GM21786 (cell line): ENCODE data around the gene PAFAH1B2.
"Not testable (repeated sequence)": the region's sequence is repeated elsewhere in the genome, so short reads cannot be mapped to it uniquely, and the experiment has no call there.

Source experiments
- ATAC-seq: cut with Tn5 transposase; IDR thresholded peaks from one replicate; pipeline ENCODE4 v1.9.1; 2021; ENCODE audit not compliant: unreplicated experiment

PAFAH1B2 gene

DNA sequence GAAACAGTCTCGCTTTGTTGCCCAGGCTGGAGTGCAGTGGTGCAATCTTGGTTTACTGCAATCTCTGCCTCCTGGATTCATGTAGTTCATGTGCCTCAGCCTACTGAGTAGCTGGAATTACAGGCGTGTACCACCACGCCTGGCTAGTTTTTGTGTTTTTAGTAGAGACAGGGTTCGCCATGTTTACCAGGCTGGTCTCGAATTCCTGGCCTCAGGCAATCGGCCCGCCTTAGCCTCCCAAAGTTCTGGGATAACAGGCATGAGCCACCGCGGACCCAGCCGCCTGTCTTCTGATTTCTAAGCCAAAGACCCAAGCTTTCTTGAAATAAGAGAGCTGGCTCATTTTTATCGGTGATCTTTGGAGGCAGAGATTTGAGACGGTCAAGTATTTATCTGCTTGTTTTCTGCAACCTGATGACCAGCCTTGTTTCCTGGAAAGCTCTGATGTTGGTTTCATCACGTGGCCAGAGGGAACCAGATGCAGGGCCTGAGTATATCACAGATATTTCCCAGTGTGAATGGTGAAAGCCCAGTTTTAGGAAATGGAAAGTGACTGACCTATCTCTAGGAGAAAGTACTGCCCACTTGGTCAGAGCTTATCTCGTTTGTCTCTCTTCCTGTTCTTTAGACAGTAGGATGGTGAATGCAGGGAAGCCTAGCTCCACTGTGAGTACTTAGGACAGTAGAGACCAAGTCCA, 28.8 kb downstream of the PAFAH1B2 start:
- no peak for ATAC-seq

DNA sequence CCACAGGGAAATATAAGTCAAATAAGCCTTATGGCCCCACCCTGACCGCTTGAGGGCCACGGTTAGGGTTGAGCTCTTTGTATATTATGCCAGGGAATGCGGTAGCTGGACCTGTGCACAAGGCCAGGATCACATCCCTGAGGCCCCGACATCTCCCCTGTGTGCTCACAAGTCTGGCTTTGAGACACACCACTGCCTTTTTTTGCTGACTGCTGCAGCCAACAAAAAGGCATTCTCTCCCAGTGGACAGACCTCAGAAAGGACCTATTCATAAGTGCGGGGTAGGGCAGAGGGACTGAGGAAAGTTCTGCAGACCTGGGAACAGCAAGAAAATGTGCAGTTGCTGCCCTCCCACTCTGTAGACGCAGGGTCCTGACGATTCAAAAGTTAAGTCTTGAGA, 31.0 kb downstream of the PAFAH1B2 start:
- ATAC-seq, result no peak

DNA sequence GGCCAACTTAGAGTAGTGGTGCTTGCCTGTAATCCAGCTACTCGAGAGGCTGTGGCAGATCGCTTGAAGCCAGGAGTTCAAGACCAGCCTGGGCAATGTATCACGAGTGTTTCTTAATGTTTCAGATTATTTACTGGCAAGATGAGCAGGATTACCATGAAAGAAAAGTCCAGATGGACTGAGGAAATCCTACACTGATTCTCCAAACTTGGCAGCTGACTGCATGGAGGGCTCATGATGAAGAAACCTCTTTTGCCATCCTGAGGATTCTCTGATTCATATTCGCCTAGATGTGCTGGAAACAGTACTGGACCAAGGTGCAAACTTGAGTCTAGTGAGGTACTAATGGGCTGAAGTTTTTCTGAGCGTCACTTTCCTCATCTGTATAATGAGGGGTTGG, 31.7 kb downstream of the PAFAH1B2 start:
- no peak for ATAC-seq

DNA sequence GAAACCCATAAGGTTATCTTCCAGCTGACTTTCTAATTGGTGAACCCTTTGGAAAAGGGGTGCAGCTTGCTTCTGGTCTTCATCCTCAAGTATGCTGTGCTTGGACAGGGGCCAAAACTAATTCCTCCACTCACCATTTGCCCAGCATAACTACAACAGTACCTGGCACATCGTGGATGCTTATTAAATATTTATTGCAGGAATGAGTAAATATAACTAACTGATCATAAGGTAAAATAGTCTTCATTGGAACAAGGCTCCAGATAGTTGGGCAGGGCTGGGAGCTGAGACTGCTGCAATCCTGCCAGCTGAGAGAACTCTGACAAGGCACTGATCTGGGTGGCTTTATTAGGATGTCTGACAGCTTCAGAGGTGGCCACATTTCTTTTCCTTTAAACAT, 32.1 kb downstream of the PAFAH1B2 start:
- ATAC-seq, result no peak

DNA sequence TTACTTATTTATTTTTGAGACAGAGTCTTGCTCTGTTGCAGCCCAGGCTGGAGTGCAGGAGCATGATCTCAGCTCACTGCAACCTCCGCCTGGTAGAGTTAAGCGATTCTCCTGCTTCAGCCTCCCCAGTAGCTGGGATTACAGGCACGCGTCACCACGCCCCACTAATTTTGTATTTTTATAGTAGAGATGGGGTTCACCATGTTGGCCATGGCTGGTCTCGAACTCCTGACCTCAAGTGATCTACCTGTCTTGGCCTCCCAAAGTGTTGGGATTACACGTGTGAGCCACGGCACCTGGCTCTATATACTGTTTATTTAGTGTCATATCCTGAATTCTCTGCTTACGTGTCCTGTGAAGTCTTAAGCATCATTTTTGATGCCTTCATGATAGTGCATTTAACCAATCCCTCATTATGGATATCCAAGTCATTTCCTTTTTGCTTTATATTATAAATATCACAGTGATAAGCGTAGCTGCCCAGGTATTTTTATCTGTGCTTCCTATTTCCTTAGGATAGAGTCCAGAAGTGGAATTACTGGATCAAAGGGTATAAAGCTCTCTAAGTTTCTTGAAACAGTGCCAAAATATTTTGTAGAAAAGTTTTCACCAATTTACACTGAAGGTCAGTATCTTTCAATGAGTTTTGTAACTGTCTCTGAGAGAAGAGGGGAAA, 33.6 kb downstream of the PAFAH1B2 start:
- no peak for ATAC-seq

DNA sequence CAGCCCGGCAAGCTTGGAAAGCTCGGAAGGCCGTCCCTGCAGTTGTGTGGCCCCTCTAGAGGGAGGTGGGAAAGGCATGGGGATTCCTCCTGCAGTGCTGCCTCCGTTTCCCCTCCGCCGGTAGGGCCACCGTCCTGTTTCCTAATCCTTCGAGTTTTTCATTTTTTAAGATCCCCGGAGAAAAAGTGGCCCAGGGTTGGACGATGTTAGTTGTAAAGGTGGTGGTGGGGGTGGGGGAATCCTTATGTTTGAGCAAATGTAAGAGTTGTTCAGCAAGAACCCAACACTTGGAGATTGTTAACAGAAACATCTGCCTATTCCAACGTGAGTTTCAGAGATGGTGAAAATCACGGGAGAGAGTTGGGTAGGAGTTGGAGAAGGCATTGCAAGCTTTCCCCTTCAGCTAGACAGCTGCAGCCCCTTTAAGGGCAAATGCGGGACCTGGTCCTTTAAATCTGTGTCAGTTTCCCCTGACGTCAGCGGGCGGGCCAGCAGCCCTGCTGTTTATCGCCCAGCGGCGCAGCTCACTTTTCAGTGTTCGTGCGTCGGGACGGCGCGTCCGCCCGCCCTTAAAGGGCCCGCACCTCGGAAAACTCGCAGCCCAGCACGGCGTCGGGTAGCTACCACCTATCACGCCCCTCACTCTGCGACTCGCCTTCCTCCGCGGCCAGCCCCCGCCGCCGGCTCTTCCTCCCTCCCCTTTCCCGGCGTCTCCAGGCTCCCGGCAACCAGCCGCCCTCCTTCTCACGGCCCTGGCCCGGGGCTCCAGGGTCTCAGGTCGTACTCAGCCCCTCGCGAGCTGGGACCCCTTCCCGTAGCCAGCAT, 34.3 kb downstream of the PAFAH1B2 start, which contains the start of gene SIDT2:
SIDT2 (plus strand) TSS at position 534 of the 825 bp plus-strand sequence. CDS start 521 bp downstream, outside the sequence.
- peak; percentile 90 for ATAC-seq

DNA sequence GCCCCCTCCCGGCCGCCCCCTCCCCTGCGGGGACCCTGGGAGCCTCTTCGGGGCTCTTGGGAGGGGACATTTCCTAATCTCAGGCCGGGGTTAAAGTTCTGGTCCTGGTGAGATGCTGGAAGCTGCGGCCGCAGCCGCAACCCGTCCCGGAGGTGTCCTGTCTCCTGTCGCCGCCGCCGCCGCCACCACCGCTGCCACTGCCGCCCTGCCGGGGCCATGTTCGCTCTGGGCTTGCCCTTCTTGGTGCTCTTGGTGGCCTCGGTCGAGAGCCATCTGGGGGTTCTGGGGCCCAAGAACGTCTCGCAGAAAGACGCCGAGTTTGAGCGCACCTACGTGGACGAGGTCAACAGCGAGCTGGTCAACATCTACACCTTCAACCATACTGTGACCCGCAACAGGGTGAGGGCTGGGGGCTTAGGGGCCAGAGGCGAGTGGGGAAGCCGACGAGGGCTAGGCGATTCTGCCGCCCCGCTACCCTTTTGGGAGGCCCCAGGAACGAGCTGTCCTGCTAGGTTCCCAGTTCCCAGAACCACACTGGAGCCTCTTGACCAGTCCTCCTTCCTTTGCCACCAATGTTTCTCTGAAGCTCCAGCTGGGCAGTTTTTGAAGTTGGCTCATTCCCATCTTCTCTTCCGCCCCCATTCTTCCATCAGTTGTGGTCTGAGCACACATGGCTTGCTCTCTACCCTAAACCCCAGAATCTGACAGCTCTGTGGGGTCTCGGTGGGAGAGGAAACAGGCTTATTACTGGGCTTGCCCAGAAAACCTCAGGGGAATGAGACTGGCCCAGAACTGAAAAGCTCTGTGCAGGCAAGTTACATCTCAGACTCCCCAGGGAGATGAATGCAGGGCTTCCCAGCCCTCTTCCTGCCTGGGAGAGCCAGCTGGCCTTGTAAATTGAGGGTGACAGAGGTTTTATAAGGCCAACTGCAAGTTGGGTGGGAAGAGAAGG, 35.2 kb downstream of the PAFAH1B2 start:
- ATAC-seq, result peak; percentile 13

DNA sequence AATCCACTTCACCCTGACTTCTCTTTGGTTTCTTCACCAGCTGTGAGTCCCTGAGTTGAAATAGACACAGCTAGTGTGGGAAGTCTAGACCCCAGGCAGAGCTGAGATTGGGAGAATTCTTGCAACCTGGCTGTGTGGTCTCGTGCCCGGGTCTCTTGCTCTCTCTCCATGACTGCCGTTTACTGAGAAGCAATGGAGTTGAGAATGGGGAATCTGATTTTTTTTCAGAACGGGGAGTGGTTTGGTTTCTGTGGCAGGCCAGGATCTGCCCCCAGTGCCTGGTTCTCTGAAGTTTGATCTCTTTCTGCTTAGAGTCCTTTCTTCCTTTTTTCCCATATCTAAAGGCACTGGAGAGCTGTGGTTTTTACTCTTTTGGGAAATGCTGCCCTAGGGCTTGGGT, 35.9 kb downstream of the PAFAH1B2 start:
- no peak for ATAC-seq

DNA sequence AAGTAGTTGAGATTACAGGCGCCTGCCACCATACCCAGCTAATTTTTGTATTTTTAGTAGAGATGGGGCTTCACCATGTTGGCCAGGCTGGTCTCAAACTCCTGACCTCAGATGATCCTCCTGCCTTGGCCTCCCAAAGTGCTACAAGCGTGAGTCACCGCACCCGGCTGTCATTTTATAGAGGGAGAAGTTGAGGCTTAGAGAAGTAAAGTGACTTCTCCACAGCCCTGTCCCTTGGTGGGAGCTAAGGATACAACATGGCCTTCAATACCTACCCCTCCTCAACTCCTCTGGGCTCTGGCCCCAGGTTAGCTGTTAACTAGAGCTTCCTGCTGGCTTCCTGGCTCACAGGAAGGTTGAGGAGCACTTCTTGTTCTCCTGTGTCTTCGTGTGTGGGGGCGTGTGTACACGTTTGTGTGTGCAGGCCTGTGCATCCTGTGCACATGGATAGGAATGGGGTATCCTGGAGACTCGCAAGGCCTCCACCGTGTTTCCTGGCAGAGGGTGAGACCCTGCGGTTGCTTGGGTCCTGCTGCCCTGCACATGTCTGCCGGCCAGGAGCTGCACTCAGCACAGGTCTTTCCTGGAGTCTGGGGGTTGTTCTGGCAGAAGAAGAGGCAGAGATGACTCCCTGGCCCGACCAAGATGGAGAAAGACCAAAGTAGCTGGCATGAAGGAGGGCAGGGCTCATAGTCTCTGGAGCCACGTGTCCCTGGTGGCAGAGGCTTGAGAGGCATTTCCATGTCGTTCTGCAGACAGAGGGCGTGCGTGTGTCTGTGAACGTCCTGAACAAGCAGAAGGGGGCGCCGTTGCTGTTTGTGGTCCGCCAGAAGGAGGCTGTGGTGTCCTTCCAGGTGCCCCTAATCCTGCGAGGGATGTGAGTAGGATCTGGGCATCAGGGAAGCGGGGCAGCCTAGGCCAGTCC, 36.8 kb downstream of the PAFAH1B2 start:
- ATAC-seq, result no peak

DNA sequence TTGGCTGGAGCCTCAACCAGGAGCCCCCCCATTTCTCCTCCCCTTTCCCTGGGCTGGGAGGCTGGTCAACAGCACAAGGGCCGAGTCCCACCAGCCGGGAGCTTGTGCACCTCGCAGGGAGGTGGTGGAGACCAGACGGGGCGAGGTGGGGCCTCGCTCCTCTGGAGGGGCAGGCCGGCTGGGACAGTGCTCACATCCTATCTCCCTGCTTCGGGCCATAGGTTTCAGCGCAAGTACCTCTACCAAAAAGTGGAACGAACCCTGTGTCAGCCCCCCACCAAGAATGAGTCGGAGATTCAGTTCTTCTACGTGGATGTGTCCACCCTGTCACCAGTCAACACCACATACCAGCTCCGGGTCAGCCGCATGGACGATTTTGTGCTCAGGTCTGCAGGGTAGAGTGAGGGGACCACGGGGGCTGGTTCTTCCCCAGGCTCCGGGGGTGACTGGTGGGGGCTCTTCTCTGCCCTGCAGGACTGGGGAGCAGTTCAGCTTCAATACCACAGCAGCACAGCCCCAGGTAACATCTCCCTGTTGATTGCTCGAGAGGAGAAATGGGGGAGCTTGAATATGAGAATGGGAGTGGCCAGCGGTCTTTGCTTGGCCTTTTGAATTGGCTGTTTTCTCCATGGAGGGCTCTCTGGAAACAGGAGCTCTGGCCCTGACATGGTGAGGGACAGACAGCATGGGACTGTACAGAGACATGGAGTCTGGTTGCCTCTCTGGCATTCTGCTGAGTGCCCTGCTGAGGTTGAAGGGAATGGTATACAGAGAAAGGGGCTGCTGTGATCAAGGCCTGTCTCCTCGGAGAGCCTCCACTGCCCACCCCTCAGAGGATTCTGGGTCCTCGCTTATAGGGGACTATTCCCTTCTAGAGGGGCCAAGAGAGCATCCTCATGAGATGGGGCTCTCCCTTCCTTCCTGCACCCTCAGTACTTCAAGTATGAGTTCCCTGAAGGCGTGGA, 37.8 kb downstream of the PAFAH1B2 start:
- ATAC-seq, result no peak

DNA sequence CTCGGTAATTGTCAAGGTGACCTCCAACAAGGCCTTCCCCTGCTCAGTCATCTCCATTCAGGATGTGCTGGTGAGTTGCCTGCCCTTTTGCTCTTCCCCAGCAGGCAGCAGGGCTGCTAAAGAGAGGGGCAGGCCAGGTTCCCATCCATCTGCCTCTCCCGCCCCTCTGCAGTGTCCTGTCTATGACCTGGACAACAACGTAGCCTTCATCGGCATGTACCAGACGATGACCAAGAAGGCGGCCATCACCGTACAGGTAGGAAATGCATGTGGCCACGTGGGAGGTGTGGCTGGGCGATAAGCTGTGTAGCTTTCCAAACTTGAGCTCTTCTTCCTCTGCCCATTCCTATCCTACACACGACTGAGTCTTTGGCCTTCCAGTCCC, 38.5 kb downstream of the PAFAH1B2 start:
- no peak for ATAC-seq

DNA sequence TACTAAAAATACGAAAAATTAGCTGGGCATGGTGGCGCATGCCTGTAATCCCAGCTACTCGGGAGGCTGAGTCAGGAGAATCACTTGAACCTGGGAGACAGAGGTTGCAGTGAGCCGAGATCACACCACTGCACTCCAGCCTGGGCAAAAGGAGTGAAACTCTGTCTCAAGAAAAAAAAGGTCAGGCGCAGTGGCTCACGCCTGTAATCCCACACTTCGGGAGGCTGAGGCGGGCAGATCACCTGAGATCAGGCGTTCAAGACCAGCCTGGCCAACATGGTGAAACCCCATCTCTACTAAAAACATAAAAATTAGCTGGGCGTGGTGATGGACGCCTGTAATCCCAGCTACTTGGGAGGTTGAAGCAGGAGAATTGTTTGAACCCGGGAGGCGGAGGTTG, 39.1 kb downstream of the PAFAH1B2 start:
- not testable (repeated sequence) for ATAC-seq

DNA sequence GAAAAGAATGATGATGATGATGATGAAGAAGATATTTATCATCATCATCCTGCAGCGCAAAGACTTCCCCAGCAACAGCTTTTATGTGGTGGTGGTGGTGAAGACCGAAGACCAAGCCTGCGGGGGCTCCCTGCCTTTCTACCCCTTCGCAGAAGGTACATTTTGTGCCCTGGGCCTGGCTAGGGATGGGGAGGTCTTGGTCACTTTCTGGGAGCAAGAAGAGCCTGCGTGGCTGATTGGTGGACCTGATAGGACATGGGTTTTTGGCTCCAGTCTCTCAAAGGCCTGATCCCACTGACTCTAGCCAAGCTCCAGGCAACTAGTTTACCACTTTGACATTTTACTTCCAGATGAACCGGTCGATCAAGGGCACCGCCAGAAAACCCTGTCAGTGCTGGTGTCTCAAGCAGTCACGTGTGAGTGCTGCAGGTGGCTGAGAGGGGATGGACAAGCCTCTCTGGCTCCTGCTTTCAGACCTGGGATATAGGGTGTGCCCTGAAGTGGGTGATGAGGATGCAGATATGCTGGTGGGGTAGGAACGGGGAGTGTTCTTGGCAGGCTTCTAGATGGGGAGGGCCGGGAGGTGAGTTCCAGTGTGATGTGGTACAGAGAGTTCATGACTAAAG, 39.8 kb downstream of the PAFAH1B2 start:
- no peak for ATAC-seq

DNA sequence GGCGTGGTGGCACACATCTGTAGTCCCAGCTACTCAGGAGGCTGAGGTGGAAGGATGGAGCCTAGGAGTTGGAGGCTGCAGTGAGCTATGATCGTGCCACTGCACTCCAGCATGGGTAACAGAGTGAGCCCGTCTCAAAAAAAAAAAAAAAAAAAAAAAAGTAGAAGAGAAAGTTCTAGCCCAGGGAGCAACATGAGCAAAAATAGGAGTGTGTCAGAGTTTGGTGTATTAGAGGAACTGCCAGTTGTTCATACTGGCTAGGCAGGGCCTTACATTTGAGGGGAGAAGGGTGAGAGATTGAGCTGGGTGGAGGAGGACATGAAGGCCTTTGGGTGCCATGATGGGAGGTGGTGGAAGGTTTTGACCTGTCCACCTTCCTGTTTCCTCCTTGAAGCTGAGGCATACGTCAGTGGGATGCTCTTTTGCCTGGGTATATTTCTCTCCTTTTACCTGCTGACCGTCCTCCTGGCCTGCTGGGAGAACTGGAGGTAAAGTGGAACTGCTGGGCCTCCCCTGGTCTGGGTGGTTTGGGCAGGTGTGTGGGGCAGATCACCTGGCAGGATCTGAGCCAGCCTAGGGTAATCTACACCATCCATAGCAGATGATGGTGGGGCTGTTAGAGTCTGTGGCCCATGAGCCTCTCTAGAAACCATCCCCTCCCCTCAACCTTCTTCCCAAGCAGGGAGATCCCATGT, 41.8 kb downstream of the PAFAH1B2 start:
- ATAC-seq, result no peak

DNA sequence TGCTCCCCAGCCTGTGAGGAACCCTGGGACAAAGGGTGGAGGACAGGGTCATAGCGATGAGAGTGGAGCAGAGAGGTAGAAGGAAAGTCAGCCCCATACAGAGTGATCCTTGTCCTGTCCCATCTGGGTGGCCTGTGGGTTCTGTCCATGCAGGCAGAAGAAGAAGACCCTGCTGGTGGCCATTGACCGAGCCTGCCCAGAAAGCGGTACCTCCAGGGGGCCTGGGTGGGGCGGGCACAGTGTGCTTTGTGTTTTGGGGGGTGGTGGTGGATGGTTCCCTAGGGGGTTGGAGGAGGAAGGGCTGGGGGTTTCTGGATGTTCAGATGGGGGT, 42.3 kb downstream of the PAFAH1B2 start:
- no peak for ATAC-seq

DNA sequence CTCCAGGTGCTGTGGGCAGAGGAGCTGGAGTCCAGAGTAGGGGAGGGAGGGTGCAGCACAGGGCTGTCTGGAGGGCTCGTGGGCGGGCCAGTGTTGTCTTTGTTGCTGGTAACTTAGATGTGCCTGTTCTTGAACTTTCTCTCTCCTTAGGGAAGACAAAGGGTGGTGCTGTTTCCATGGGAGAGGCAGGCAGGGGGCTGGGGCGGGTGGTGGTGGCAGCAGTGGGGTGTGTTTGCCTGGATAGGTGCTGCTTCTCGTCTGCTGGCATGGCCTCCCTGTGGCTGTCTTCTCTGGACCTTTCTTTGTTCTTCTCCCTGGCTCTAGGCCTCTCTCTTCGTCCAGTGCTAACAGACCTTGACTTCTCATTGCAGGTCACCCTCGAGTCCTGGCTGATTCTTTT, 42.9 kb downstream of the PAFAH1B2 start:
- ATAC-seq, result no peak

DNA sequence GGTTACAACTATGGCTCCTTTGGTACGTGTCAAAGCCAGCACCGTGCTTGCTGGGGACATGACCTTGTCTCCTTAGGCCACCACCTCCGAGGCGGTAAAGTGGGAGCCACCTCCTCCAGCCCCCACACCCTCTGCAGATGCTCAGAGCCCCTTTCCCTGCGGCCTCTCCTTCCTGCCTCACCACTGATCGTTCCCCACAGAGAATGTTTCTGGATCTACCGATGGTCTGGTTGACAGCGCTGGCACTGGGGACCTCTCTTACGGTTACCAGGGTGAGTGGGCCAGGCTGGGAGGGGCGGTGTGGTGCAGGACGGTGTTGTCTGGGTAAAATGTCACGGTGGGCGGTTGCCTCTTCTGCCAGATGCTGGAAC, 43.3 kb downstream of the PAFAH1B2 start:
- no peak for ATAC-seq
